SKM-1 treated with dmso at 0.1 percent for 144 hours (cell line): ENCODE data around the gene DNAH14.

ENCODE experiments used
- DNase-seq: peaks from one replicate; lab custom pipeline; 2025; ENCODE audit not compliant: unreplicated experiment; lab: John Stamatoyannopoulos, UW

Gene DNAH14

DNA sequence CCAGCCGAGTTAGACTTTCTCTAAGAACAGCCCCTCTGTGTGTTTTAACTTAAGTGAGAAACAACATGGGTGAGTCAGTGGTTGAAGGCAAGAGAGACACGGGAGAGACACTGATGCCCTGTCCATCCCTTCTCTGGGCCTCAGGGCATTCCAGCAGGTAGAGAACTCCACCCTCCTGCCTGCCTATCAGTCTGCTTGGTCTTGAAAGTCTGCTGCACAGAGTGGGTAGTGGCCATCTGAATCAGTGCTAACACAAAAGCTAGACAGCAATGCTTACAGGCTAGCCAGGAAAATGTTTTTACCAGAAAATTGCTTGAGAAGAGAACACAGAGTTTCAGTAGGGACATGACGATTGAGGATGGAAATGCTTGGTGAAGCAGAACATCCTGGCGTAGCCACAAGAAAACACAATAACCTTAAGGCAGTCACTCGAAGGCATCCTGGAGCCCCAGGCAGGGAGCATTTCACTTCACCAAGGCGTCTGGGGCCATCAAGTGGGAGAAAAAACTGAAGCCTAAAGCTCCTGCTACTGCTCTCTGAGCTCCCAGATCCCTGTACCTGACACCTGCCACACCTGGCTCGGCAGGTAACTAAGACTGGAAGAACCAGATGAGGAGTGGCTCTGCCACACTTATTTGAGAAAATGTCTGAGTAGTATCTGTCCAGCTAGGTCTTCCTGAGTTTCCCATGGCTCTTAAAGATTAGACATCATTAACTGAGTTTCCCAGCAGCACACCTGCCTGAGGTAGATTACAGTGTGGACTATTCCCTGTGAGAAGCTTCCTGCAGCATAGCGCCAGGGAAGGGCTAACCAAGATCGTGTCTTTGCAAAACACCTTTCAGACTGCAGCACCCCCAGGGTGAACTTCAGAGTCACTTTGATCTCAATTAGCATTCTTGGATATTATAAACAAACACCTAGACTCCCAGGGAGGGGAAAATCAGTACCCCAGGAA, 516.4 kb downstream of the DNAH14 start:
- DNase-seq = no peak

- DNase-seq = no peak
Observed at GRCh38 chr1:225446595-225446960, 517.1 kb downstream of the DNAH14 start.

DNA sequence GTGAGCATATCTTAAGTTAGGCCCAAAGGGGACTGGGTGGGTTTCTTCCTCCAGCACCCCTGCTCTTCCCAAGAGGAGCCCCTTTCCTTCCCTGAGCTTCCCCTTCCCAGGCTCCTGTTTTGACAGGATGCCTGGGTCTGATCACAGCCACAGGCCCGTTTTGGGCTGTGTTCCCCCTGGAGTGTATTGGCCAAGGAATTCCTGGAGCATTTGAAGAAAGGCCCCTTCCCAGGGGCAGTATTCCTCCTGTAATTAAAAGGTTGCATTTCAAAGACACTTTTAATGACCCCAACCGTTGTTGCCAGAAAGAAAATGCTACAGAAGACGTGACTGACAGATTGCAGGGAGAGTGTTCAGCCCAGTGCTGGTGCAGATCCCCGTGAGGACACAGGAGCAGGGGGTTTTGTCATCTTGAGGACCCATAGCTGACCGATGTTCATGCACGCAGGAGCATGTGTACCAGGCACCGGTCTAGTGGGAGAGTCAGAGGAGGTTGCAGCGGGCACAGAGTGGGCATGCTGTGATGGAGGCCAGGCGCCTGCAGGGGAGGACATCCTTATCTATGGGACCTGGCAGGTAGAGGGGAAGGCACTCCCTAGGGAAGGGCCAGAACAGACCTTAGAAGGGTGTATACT, 517.6 kb downstream of the DNAH14 start:
- DNase-seq = no peak

GRCh38 chr1:225447650-225448089, 518.2 kb downstream of the DNAH14 start:
- DNase-seq = no peak

DNA sequence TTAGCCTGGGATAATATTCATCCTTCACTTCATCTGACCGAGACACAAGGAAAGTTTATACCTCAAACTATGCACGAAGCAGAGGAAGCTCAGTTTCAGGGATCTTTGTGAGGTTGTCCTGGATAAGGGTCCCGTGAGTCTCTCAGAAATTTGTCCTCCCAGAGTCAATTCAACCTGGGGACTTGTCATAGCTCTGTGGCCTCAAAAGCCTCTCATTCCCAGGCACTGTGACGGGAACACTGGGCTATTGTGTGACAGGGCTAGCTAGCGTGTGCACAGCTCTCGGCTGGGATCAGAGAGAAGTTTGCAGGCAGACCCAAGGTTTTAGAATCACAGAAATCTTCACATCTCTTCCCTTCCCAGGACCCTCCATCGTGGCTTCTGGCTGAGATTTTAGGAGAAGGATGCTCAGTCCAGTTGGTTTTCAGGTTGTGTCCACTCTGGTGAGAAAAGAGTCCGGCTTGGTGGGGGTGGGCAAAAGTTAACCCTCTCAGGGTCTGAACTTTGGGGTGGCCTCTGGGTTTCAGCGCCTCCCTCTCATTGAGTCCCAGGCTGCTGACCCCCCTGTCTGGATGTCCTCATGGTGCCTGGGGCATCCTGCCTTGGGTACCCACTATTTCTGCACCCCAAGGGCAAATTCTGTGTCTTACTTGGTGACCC, 518.8 kb downstream of the DNAH14 start:
- DNase-seq = no peak
